Lower lobe of right lung (tissue), 2 donors: ENCODE data around the gene YAP1. TPM values are rescaled to one million over a fixed set of nuclear protein-coding genes. Genes with fewer than 3 reads are reported as not detected.

Experiments
- ATAC-seq, 2 donors: fragments of 200-7000 bp; cut with Tn5 transposase; one replicate each; pipeline ENCODE4 v1.9.1; 2020 to 2022; ENCODE audit warnings: mild to moderate bottlenecking in 2 of 2, moderate library complexity in 2 of 2
- DNase-seq: peaks from one replicate; pipeline ENCODE4 v3.0.0-alpha.2; 2020
- H3K27ac ChIP-seq: fragments of 200-600 bp; one replicate; pipeline ENCODE4 v1.8.0; 2022
- H3K27me3 ChIP-seq: fragments of 200-600 bp; one replicate; pipeline ENCODE4 v1.8.0; 2022; ENCODE audit warnings: low read depth
- H3K36me3 ChIP-seq: fragments of 200-600 bp; one replicate; pipeline ENCODE4 v1.8.0; 2022; ENCODE audit warnings: mild to moderate bottlenecking
- H3K4me1 ChIP-seq: fragments of 200-600 bp; one replicate; pipeline ENCODE4 v1.8.0; 2022
- H3K4me3 ChIP-seq: fragments of 200-600 bp; one replicate; pipeline ENCODE4 v1.8.0; 2022; ENCODE audit warnings: mild to moderate bottlenecking
- H3K9me3 ChIP-seq: fragments of 200-600 bp; one replicate; pipeline ENCODE4 v1.8.0; 2022
- intact Hi-C: fragments of 100-400 bp; cut with DNase I; formaldehyde crosslinking; loops from one replicate; pipeline ENCODE4 v1.11.0; 2022
- long read RNA-seq: library from polyadenylated mRNA; unstranded; transcript quantifications from one replicate; pipeline ENCODE4 v2.0.0, GENCODE V29; 2021
- total RNA-seq: library from RNA; stranded (reverse); fragmentation: NEBNext Ultra II Directional; extraction: Animal tissue kit (Norgen Biotek cat#: 25700); gene quantifications from one replicate; pipeline ENCODE4 v1.2.1, GENCODE V29; 2021
- TF ChIP-seq, protein P1 (sequence below): fragments of 200-600 bp; IDR thresholded peaks from one replicate; pipeline ENCODE4 v1.8.0; 2022; ENCODE audit warnings: antibody characterized with exemption, mild to moderate bottlenecking
- donor health status: DM: no; HTN: yes; CAD: no; lungs with severe emphysema.

The YAP1 gene
- 105 TPM for total RNA-seq
- long read RNA-seq, full-length matches to known transcripts: 27 of 89 reads
- long read RNA-seq, partial matches to known transcripts: 12 of 89 reads
- long read RNA-seq, other reads (novel, unspliced or antisense): 50 of 89 reads

DNA sequence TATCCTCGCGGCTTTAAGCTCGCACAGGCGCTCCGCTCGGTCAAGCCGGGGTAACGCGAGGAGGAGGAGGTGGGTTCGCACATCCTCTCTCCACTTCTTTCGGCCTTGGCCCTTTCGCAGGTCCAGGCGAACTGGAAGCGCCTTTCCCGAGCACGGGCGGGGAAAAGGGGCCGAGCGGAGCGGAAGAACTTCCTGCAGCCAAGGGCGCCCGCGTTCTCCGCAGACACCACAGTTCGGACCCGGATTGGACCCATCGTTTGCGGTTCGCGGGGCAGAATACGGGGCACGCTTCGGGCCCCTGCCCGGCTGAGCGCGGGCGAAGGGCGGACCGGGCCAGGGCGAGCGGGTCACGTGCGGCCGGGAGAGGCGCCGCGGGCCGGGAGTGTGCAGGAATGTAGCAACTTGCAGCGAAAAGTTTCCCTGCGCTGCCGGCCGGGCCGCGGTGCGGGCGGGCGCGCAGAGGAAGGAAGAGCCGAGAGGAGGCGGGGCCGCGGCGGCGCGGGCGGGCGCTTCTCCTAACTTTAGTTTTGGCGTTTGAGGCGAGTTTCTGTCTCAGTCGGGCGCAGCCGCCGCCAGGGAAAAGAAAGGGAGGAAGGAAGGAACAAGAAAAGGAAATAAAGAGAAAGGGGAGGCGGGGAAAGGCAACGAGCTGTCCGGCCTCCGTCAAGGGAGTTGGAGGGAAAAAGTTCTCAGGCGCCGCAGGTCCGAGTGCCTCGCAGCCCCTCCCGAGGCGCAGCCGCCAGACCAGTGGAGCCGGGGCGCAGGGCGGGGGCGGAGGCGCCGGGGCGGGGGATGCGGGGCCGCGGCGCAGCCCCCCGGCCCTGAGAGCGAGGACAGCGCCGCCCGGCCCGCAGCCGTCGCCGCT lies at the start of gene YAP1:
TSS of gene YAP1 (plus strand) at position 552 of the 865 bp plus-strand sequence. CDS start 402 bp downstream, outside the sequence.
- peak within 1 kb of the TSS; percentile 82 for H3K4me3 ChIP-seq
- H3K27ac ChIP-seq: peak within 1 kb of the TSS; percentile 96
- intact Hi-C loops: no loop called here
- ATAC-seq (peak; percentile 88 to 94), DNase-seq (peak; percentile 90)
- TF ChIP-seq, protein P1, sequence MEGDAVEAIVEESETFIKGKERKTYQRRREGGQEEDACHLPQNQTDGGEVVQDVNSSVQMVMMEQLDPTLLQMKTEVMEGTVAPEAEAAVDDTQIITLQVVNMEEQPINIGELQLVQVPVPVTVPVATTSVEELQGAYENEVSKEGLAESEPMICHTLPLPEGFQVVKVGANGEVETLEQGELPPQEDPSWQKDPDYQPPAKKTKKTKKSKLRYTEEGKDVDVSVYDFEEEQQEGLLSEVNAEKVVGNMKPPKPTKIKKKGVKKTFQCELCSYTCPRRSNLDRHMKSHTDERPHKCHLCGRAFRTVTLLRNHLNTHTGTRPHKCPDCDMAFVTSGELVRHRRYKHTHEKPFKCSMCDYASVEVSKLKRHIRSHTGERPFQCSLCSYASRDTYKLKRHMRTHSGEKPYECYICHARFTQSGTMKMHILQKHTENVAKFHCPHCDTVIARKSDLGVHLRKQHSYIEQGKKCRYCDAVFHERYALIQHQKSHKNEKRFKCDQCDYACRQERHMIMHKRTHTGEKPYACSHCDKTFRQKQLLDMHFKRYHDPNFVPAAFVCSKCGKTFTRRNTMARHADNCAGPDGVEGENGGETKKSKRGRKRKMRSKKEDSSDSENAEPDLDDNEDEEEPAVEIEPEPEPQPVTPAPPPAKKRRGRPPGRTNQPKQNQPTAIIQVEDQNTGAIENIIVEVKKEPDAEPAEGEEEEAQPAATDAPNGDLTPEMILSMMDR: no peak
- peaks cover 8% of the 10 kb centered on the region for H3K36me3 ChIP-seq
- H3K27me3 ChIP-seq: no peaks in the 10 kb centered on the region
- H3K9me3 ChIP-seq: no peaks in the 10 kb centered on the region
- peaks cover 32% of the 10 kb centered on the region for H3K4me1 ChIP-seq

DNA sequence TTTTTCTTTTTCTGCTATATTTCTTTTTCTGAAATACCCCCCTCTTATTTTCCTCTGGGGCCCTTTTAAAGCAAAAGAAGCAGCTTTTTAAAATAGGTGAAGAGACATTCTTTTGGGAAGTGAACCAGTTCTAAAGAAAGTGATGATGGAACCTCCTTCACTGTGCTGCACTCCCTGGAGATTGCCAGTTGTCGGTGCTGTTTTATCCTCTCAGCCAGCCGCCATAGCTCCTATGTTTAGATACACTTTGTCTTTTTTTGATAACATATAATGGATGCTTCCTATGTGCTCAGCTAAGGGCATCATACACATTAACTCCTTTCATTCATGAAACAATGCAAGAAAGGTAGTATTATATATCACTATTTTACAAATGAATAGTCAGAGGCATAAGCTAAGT lies 49.0 kb upstream of the YAP1 start:
- peak in 1 of 2 donors; percentile 72 for ATAC-seq
- Histone ChIP-seq H3K27me3 (no peaks in the 10 kb centered on the region), H3K9me3 (no peaks in the 10 kb centered on the region), H3K36me3 (no peaks in the 10 kb centered on the region), H3K4me3 (no peak overlapping the region), H3K27ac (no peak overlapping the region), H3K4me1 (no peaks in the 10 kb centered on the region)
- intact Hi-C loops: no loop called here
- TF ChIP-seq, protein P1: peak; percentile 32
- no peak for DNase-seq

DNA sequence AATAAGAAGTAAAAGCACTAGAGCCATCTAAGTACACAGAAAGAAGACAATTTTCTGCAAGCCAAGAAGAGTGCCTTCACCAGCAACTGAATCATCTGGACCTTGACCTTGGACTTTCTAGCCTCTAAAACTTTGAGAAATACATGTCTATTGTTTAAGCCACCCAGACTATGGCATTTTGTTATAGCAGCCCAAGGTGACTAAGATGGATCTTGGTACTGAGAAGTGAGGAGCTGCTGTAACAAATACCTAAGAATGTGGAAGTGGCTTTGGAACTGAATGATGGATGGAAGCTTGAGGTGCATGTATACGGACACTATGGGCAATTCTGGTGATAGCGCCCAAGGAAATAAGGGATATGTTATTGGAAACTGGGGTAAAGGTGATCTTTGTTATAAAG lies 48.1 kb upstream of the YAP1 start:
- Histone ChIP-seq H3K36me3 (no peaks in the 10 kb centered on the region), H3K9me3 (no peaks in the 10 kb centered on the region), H3K27ac (no peak overlapping the region), H3K4me1 (no peaks in the 10 kb centered on the region), H3K4me3 (no peak overlapping the region), H3K27me3 (no peaks in the 10 kb centered on the region)
- intact Hi-C loops: no loop called here
- ATAC-seq: no peak
- DNase-seq: no peak
- TF ChIP-seq, protein P1: no peak

DNA sequence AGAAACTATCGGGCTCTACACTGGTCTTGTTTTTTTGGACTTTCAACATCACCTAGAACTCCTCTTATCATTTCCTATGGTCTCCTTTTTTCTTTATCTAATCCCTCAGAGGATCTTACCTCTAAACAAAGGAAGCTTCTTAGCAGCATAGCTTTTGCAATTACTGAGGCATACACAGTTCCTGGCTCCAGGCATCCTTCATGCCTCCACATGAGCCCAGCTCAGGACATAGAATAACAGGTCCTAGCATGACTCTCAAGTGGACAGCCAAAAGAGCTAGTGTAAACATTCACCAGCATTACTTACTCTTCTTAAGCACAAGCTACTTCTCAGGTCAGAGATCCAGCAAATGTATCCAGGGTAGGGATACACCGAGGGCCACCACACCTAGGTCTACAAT lies 45.9 kb upstream of the YAP1 start:
- TF ChIP-seq, protein P1: no peak
- H3K36me3 ChIP-seq: no peaks in the 10 kb centered on the region
- H3K27me3 ChIP-seq: no peaks in the 10 kb centered on the region
- no peak for ATAC-seq
- no peak overlapping the region for H3K27ac ChIP-seq
- no peak overlapping the region for H3K4me3 ChIP-seq
- no peaks in the 10 kb centered on the region for H3K9me3 ChIP-seq
- H3K4me1 ChIP-seq: no peaks in the 10 kb centered on the region
- intact Hi-C loops: no loop called here
- no peak for DNase-seq

DNA sequence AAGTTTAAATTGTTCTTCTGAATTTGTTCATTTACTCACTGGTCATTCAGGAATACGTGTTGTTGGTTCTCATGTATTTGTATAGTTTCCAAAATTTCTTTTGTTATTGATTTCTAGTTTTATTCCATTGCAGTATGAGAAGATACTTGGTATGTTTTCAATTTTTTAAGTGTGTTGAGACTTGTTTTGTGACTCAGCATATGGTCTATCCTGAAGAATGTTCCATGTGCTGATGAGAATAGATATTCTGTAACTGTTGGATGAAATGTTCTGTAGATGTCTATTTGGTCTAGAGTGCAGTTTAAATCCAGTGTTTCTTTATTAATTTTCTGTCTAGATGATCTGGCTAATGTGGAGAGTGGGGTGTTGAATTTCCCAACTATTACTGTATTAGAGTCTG lies 39.5 kb upstream of the YAP1 start:
- no peaks in the 10 kb centered on the region for H3K27me3 ChIP-seq

More for the DNA sequence above, 39.5 kb upstream of the YAP1 start:
- TF ChIP-seq, protein P1: no peak
- H3K4me3 ChIP-seq: no peak overlapping the region
- H3K27ac ChIP-seq: no peak overlapping the region
- DNase-seq: no peak
- intact Hi-C loops: no loop called here
- peaks cover 20% of the 10 kb centered on the region for H3K9me3 ChIP-seq
- H3K36me3 ChIP-seq: no peaks in the 10 kb centered on the region
- ATAC-seq: no peak
- no peaks in the 10 kb centered on the region for H3K4me1 ChIP-seq
